ENCODE results near the gene SLC25A41.
"Not testable (repeated sequence)": the region's sequence is repeated elsewhere in the genome, so short reads cannot be mapped to it uniquely, and the experiment has no call there.

Gene SLC25A41

DNA sequence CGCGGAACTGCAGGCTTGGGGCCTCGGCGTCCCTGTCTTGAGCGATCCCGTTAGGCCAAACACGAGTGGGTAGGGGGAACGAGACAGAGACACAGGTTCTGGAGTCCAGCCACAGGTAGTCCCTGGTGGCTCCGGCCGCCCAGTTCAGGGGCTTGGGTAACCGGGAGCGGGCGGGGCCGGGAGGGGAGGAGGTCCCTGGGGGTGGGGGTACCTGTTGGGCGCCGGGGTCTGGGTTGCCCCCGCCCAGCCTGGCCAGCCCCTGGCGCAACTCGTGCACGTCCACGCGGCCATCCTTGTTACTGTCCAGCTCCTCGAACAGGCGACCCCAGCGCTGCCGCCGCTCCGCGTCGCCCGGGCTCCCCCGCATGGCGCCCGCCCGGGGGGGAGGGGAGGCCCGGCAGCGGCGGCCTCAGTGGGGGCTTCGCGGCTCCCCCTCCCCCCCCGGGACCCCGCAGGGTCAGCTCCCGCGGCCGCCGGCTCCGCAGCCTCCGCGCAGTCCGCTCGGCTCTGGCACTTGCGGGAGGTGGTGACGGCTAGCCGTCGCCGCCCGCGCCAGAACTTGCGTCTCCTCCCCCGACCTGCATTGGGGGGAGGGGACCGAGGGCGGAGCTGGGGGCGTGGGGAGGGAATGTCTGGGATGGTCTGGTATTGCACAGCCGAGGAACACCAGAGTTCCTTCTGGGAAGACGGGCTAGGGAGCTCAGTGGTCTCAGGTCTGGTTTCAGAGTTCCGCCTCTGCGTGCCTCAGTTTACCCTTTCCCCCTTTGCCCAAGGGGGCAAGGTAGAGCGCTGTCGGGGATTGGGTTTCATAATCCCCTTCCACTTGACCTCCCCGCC, 25.9 kb upstream of the SLC25A41 start, which contains the start of gene SLC25A23:
Gene SLC25A23 (minus strand): TSS at position 531 of the 837 bp plus-strand sequence. CDS start 164 bp downstream, at position 367.
- peak; percentile 6 for DNase-seq

DNA sequence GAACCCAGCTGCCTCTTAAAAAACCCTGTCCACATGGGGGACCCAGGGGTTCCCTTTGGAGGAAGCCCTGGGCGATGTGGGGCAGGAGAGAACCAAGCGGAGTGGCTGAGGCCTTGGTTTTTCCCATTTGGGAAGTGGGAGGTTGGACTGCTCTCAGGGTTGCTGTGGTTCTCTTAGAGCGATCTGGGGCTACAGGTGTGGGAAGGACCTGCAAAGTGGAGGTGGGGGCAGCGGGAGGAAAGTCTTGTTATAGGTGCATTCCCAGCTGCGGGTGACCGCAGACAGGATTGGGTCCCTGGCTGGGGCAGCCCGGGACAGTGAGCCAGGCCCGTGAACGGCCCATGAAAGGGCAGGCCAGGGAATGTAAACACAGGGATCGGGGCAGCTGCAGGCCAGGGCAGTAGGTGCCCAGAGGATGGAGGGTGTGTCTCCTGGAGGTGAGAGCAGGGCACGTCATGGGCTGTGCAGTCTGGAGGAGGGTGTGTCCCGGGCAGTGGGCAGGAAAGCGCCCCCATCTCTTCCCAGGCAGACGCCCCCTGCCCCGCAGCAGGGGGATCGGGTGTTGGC, 25.2 kb upstream of the SLC25A41 start:
- no peak for DNase-seq

DNA sequence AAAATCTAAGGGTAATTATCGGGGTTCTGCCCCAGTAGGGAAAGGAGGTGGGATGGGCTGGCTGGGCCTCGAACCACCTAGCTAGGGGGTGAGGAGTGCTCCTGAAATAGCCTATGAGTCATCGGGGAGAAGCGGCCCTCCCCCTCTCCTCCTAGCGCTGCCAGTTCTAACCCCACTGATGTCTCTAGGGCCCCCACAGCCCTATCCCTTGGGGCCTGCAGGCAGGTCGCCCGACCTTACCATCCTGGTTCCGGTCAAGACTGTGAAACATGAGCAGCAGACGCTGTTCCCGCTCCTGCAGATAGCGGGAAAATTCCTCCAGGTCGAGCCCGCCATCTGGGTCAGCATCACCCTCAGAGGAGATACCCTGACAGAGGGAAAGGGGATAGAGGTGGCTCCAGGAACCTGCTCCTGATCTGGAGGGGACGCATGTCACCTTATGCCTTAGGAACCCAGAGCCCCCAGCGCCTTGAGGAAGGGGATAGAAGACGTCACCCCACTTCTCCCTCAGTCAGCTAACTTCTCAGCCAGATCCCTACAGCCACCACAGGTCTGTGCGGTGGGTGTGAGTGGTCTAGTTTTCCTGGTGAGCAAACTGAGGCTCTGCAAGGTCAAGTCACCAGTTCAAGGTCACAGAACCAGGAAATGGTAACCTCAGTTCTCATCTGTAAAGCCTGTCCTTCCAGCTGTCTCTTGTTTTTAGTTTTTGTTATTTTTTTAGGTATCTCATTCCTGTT, 24.6 kb upstream of the SLC25A41 start:
- DNase-seq = no peak

DNA sequence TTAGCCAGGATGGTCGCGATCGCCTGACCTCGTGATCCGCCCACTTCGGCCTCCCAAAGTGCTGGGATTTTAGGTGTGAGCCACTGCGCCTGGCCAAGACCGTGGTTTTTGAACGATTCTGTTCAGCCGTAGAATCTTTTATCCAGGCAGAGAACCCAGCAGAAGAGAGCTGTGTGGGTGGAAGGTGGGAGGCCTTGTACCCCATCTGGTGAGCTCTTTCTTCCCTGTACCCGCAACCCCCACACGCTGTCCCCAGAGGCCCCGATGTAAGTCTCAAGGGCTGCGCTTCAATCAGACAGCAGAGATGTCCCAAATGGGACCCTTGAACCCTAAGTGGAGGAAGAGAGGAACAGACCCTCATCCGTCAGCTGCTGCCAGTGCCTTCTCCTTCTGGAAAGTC, 22.4 kb upstream of the SLC25A41 start:
- no peak for DNase-seq

GRCh38 chr19:6453951-6454565, 20.5 kb upstream of the SLC25A41 start:
- DNase-seq = no peak

DNA sequence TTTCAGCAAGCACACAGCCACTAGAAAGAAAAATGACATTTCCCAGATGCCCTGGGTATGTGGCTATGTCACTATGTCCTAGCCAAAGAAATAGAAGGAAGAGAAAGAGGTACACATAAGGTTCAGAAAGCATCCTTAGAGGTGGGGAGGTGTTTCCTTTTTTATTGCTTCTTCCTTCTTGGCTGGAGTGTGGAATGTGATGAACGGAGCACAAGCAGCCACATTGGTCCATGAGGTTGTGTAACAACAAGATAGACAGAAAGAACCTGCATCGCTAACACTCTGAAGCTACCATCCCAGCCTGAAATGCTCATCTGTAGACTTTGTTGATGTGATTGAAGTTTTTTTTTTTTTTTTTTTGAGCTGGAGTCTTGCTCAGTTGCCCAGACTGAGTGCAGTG, 19.3 kb upstream of the SLC25A41 start:
- DNase-seq = no peak

DNA sequence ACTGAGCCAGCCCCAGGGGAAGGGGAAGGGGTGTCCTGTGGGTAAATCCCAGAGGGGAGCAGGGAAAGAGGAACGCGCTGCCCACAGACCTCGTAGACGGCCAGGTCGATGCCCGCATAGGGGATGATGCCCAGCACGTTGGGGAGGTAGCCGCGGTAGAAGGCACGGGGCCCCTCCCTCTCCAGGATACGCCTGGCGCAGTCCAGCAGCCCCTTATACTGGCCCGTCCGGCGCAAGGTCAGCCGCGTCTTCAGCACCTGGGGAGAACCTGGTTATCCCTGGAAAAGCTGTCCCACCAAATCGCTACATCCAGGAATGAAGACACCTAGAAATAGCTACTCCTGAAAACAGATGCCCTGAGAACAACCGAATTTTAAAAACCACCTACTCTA, 18.7 kb upstream of the SLC25A41 start:
- no peak for DNase-seq

GRCh38 chr19:6451583-6452222, 18.1 kb upstream of the SLC25A41 start:
- DNase-seq = no peak

- DNase-seq = no peak
Observed at GRCh38 chr19:6450166-6450565, 16.6 kb upstream of the SLC25A41 start.

DNA sequence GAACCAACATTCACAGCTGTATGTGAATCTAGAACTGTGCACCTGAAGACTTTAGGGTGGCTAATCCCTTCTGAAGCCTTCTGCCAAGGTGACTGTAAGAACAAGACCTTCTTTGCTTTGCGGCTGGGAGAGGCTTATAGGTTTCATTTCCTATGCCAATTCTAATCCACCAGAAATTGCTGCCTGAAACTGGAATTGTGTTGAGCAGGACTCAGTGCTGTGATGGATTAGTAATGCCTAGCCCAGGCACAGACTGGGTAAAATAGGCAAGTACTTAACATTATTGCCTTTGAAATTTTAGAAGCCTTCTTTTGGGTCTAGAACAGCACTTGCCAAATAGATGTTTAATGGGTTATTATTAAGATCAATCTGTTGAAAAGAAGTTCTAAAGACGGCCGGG, 14.5 kb upstream of the SLC25A41 start:
- no peak for DNase-seq

DNA sequence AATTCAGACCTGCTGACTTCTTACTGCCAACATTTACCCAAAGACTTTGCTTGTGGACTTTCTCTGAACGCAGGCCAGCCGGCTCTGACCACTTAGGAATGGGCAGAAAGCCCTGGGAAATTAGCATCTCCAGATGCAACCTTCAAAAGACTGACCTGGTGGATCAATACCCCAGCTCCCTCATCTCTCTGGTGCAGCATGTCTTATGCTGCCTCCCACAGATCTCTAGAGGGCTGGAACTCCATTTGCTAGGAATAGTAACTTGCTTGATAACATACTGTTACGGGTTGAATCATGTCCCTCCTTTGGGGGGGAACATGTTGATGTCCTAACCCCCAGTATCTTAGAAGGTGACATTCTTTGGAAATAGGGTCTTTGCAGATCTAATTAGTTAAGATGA, 12.9 kb upstream of the SLC25A41 start:
- DNase-seq = no peak

DNA sequence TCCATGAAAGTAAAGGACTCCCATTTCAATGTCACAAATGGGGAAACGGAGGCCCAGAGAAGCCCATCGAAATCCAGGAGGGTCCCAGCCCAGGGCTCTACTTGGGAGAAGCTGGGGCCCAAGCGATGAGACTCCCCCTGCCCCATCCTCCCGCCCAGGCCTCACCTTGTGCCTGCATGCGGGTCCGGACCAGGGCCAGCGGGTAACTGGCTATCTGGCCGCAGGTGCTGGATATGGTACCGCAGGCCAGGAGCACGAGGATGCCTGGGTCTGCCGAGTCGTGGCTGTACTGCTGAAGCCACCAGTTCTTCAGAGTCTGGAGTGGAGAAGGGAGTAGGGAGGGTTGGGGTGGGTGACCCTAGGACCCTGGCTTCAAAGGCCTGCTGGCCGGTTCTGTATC, 10.4 kb upstream of the SLC25A41 start:
- no peak for DNase-seq

DNA sequence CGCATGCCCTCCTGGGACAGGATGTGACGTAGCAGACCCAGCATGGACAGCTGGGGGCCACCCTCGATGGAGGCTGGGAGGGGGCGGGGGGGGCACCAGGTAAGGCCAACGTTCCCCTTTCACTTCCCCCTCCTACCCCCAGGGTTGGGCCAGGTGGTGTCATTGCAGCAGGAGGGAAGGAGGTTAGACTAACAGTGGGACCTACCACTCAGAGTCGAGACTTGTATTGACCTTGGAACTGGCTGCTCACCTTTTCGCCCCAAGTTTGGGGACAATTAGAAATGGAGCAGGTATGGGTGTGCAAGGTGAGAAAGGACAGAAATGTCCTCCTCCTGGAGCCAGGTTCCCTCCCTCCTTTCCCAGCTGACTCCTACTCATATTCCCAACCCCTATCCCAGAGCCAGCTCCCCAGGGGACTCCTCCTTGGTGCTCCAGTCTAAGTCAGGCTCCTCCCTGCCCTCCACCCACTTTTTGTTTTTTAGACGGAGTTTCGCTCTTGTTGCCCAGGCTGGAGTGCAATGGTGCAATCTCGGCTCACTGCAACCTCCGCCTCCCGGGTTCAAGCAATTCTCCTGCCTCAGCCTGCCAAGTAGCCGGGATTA, 8.6 kb upstream of the SLC25A41 start:
- no peak for DNase-seq

DNA sequence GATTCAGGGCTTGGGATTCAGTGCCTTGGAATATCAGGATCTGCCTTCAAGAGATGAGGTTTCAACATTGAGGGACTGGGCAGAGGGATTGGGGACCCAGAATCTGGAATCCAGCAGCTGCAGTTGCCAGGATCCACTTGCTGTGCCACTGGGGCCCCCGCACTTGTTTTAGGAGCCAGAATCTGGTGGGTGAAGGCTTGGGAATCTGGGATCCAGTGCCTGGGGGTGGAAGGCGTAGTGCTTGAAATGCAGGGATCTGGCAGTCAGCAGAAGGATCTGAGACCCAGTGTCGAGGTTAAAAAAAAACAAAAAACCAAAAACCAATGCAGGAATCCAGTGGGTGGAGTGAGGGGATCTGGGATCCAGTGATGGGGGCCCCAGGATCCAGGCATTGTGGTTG, 7.3 kb upstream of the SLC25A41 start:
- DNase-seq = no peak

- DNase-seq = no peak
Observed at GRCh38 chr19:6439743-6440142, 6.2 kb upstream of the SLC25A41 start.

DNA sequence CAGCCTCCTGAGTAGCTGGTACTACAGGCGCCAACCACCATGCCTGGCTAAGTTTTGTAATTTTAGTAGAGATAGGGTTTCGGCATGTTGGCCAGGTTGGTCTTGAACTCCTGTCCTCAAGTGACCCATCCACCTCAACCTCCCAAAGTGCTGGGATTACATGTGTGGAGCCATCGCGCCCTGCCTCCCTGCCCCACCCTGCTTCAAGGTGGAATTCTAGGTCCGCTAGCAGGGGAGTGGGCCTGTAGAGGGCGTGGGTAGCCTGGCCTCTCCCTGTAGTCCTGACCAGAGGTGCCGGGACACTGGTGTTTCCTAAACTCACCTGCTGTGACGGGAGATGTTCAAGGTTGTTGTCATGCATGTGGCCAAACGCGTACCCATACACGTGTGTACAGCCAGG, 398 bp downstream of the SLC25A41 start:
- no peak for DNase-seq

DNA sequence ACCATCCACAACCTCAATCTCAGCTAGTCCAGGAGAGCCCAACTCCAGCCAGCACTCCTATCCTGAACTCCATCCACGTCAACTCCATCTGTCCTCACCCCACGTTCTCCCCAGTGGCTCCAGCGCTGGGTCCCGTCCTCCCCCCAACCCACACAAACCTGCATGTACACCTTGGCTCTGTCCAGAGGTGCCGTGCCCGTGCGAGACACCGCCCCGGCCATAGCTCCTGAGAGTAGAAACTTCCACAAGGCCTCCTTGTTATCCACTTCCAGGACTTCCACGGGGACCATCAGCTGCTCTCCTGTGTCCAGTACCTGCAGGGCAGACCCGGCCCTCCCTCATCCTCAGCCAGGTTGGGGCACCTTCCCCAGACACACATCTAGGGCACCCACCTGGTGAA, 1.7 kb downstream of the SLC25A41 start:
- no peak for DNase-seq

DNA sequence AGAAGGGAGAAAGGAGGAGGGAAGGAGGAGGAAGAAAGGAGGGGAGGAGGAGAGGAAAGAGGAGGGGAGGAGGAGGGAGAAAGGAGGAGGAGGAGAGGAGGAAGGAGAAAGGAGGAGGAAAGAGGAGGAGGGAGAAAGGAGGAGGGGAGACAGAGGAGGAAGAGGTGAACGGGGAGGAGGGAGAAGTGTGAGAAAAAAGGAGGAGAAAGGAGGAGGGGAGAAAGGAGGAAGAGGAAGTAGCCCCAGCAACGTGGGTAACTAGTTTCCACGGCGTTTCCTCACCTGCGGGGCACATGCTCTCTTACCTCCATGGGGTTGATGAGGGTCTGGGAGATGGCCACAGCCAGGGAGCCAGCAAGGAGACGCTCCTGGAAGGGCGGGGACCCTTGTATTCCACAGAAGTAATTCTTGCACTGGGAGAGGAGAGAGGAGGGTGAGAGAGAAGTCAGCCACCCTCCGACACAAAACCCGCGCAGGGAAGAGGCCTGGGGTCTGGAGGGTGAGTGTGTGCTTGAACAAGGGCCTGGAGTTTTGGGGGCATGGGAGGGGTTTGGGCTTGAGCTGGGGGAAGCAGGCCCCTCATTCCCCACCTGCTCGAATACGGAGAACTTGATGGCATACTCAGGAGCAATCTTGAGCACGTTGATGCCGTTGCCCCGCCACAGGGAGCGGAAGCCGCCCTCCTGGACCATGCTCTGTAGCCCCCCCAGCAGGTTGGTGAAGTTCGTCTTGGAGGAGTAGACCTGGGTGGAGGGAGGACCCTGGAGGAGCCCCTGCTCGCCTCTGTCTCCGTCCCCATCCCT, 3.9 kb downstream of the SLC25A41 start:
- DNase-seq = no peak

DNA sequence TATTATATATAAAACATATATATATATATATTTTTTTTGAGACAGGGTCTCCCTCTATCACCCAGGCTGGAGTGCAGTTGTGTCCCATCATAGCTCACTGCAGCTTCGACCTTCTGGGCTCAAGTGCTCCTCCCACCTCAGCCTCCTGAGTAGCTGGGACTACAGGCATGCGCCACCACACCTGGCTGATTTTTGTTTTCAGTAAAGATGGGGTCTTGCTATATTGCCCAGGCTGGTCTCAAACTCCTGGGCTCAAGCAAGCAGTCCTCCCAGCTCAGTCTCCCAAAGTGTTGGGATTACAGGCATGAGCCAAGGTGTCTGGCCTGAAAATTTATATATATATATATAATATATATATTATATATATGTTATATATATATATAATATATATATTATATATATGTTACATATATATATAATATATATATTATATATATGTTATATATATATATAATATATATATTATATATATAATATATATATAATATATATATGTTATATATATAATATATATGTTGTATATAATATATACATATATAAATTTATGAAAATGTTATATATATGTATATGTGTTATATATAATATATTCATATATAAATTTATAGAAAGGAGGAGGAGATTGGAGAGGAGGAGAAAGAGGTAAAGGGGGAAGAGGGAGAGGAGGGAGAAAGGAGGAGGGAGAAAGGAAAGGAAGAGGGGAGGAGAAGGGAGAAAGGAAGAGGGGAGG, 4.7 kb downstream of the SLC25A41 start:
- not testable (repeated sequence) for DNase-seq

DNA sequence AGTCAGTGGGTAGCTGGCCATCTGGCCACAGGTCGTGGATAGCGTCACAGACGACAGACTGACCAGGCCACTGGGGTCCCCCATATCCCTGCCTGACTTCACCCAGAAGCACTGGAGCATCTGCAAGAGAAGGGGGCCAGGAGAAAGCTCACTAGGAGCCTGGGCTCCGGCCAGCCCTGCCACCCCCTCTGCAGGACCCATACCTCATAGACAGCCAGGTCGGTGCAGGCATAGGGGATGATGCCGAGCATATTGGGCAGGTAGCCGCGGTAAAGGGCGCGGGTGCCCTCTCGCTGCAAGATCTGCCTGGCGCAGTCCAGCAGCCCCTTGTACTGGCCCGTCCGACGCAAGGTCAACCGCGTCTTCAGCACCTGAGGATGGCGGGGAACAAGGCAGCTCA, 6.4 kb downstream of the SLC25A41 start:
- no peak for DNase-seq
